ENCODE measurements around the gene LST1.
A peak's percentile ranks its signal among the peaks of the same experiment; 100 is the strongest.

The LST1 gene

GRCh38 chr6:31544676-31545075 lies 41.4 kb upstream of the LST1 start:
- no peak for DNase-seq (ENCODE audit: low read depth)
- H3K4me3 ChIP-seq (ENCODE audit: control insufficient read depth, low read depth, low read length): no peak overlapping the region
- no peak for TF ChIP-seq CTCF (conservative IDR thresholded peaks at IDR 0.05; ENCODE audit: control insufficient read depth, insufficient read depth, low read depth, low read length)

GRCh38 chr6:31545291-31545690 lies 40.8 kb upstream of the LST1 start:
- no peak overlapping the region for H3K4me3 ChIP-seq (ENCODE audit: control insufficient read depth, low read depth, low read length)
- TF ChIP-seq CTCF (conservative IDR thresholded peaks at IDR 0.05; ENCODE audit: control insufficient read depth, insufficient read depth, low read depth, low read length): no peak
- no peak for DNase-seq (ENCODE audit: low read depth)

GRCh38 chr6:31546339-31546957 lies 39.6 kb upstream of the LST1 start, which contains the start of gene ATP6V1G2:
Gene ATP6V1G2, minus strand, starts transcription at chr6:31546608. Its CDS starts 49 bp downstream, at chr6:31546559.
- peak; percentile 99 for TF ChIP-seq CTCF (conservative IDR thresholded peaks at IDR 0.05; ENCODE audit: control insufficient read depth, insufficient read depth, low read depth, low read length)
- peak; percentile 91 for DNase-seq (ENCODE audit: low read depth)
- peak within 1 kb of the TSS; percentile 41 for H3K4me3 ChIP-seq (ENCODE audit: control insufficient read depth, low read depth, low read length)

GRCh38 chr6:31546958-31547726 lies 38.9 kb upstream of the LST1 start, which contains the start of gene NFKBIL1:
Gene NFKBIL1, plus strand, starts transcription at chr6:31547608. Its CDS starts 87 bp downstream, at chr6:31547695.
- H3K4me3 ChIP-seq (ENCODE audit: control insufficient read depth, low read depth, low read length): peak within 1 kb of the TSS; percentile 41
- DNase-seq (ENCODE audit: low read depth): peak; percentile 98
- no peak for TF ChIP-seq CTCF (conservative IDR thresholded peaks at IDR 0.05; ENCODE audit: control insufficient read depth, insufficient read depth, low read depth, low read length)

- TF ChIP-seq CTCF (conservative IDR thresholded peaks at IDR 0.05; ENCODE audit: control insufficient read depth, insufficient read depth, low read depth, low read length): no peak
- DNase-seq (ENCODE audit: low read depth): no peak
- peak overlapping the region; percentile 41 for H3K4me3 ChIP-seq (ENCODE audit: control insufficient read depth, low read depth, low read length)
These were observed 38.1 kb upstream of the LST1 start for GRCh38 chr6:31547727-31548543.

GRCh38 chr6:31548544-31548873 lies 37.6 kb upstream of the LST1 start:
- TF ChIP-seq CTCF (conservative IDR thresholded peaks at IDR 0.05; ENCODE audit: control insufficient read depth, insufficient read depth, low read depth, low read length): no peak
- H3K4me3 ChIP-seq (ENCODE audit: control insufficient read depth, low read depth, low read length): peak overlapping the region; percentile 41
- DNase-seq (ENCODE audit: low read depth): no peak

All from fibroblast of mammary gland (primary cell).